Skeletal muscle tissue (tissue), 4 donors: ENCODE measurements around the gene NONO. TPM values are rescaled to one million over a fixed set of nuclear protein-coding genes. Genes with fewer than 3 reads are reported as not detected.
"Not testable (repeated sequence)": the region's sequence is repeated elsewhere in the genome, so short reads cannot be mapped to it uniquely, and the experiment has no call there.

Source experiments
- H3K27ac ChIP-seq: one replicate; pipeline ENCODE4 v1.7.0; 2013; ENCODE audit warnings: mild to moderate bottlenecking, low read depth, low read length, inconsistent platforms
- H3K27me3 ChIP-seq, 3 donors: one replicate each; pipeline ENCODE4 v1.7.0; 2013; ENCODE audit warnings: low read length in 3 of 3; ENCODE audit not compliant: control insufficient read depth in 3 of 3, insufficient read depth in 3 of 3
- H3K36me3 ChIP-seq, 3 donors: one replicate each; pipeline ENCODE4 v1.7.0; 2013; ENCODE audit warnings: low read length in 3 of 3; ENCODE audit not compliant: control insufficient read depth in 3 of 3, insufficient read depth in 3 of 3
- H3K4me1 ChIP-seq, 3 donors: one replicate each; pipeline ENCODE4 v1.7.0; 2013; ENCODE audit warnings: low read length in 3 of 3, mild to moderate bottlenecking in 3 of 3; ENCODE audit not compliant: control insufficient read depth in 3 of 3, insufficient read depth in 3 of 3
- H3K4me3 ChIP-seq, 3 donors: one replicate each; pipeline ENCODE4 v1.7.0; 2013; ENCODE audit warnings: low read length in 3 of 3
- H3K9ac ChIP-seq, 3 donors: one replicate each; pipeline ENCODE4 v1.7.0; 2013; ENCODE audit warnings: low read length in 3 of 3, mild to moderate bottlenecking in 3 of 3, moderate library complexity in 2 of 3, low read depth in 1 of 3
- H3K9me3 ChIP-seq, 3 donors: one replicate each; pipeline ENCODE4 v1.7.0; 2013; ENCODE audit warnings: low read length in 3 of 3; ENCODE audit not compliant: control insufficient read depth in 3 of 3
- total RNA-seq: library from RNA; depleted of rRNA; stranded (reverse); fragments of >200 nt; gene quantifications from one replicate; pipeline ENCODE4 v1.2.3, GENCODE V29; 2014
- donor health status: Osteomylitis.

The NONO gene
- total RNA-seq, 1 donor from 2014 or later: 297 TPM

- Histone ChIP-seq H3K4me3 (peak overlapping the region; percentile 56 to 74 (median 69)), H3K27ac (peak overlapping the region; percentile 87), H3K4me1 (peaks cover 12 to 18% (median 13%) of the 10 kb centered on the region in 3 donors), H3K36me3 (peaks cover 17 to 27% (median 19%) of the 10 kb centered on the region in 3 donors), H3K27me3 (no peaks in the 10 kb centered on the region), H3K9ac (peak overlapping the region; percentile 82 to 84 (median 83)), H3K9me3 (no peaks in the 10 kb centered on the region)
These were observed 19.2 kb downstream of the NONO start for GRCh38 chrX:71302461-71303213.

DNA sequence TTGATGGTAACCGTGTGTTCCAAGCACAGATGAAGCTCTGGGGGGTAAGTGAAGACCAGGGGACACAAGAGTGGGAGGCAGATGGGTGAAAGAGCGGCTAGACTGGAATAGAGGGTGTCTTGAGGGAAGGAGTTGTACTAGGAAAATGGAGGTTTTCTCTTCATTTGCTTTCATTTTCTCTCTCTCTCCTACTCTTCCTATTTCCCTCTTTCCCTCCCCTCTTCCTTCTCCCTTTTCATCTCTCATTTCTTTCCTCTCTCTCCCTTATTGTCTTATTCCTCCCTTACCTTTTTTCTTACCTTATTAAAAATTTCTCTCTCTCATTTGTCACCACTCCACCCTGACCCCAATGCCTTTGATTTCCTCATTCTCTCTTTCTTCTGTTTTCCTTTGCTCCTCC, 21.1 kb downstream of the NONO start:
- no peaks in the 10 kb centered on the region for H3K27me3 ChIP-seq
- peaks cover 6 to 11% (median 8%) of the 10 kb centered on the region in 3 donors for H3K4me1 ChIP-seq
- no peak overlapping the region for H3K27ac ChIP-seq
- no peaks in the 10 kb centered on the region for H3K9me3 ChIP-seq
- no peak overlapping the region for H3K9ac ChIP-seq
- H3K4me3 ChIP-seq: no peak overlapping the region
- H3K36me3 ChIP-seq: peaks cover 7 to 14% (median 10%) of the 10 kb centered on the region in 3 donors

DNA sequence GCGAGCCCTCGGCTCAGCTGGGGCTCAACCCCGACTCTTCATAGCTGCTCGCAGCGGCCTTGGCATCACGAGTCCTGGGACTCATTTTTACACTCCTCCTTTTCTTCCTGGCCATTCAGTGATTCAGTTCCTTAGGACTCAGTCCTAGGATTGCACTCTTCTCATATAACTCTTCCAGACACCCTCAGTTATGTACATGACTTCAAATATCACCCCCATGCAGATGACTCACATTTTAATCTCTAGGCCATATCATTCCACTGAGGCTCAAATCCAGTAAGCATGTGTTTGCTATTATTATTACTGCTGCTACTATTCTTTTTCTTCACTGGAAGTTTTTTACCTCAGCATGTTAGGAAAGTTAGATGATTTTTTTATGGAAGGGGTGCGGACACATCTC, 32.5 kb downstream of the NONO start:
- H3K4me3 ChIP-seq: no peak overlapping the region
- no peaks in the 10 kb centered on the region for H3K27me3 ChIP-seq
- H3K27ac ChIP-seq: no peak overlapping the region
- no peak overlapping the region for H3K9ac ChIP-seq
- H3K4me1 ChIP-seq: no peaks in the 10 kb centered on the region
- H3K9me3 ChIP-seq: no peaks in the 10 kb centered on the region
- H3K36me3 ChIP-seq: no peaks in the 10 kb centered on the region

DNA sequence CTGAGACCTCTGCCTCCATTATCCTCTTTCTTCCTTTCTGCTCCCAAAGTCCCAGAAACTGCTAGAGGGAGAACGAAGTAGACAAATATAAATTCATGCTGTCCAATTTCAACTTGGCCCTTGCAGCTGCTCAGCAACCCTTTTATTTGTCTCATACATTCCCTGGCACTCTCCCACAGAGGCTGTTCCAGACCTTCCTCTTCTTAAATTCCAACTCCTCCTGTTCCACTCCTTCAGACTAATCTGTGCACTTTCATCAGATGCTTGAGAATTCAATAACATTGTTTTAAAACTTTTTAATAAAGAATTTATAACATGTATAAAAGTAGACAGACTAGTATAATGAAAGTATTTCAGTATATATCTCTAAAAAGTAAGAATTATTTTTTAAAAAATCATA, 33.5 kb downstream of the NONO start:
- not testable (repeated sequence) for H3K36me3 ChIP-seq, H3K27ac ChIP-seq, H3K9me3 ChIP-seq, H3K4me1 ChIP-seq, H3K27me3 ChIP-seq, H3K4me3 ChIP-seq, H3K9ac ChIP-seq

DNA sequence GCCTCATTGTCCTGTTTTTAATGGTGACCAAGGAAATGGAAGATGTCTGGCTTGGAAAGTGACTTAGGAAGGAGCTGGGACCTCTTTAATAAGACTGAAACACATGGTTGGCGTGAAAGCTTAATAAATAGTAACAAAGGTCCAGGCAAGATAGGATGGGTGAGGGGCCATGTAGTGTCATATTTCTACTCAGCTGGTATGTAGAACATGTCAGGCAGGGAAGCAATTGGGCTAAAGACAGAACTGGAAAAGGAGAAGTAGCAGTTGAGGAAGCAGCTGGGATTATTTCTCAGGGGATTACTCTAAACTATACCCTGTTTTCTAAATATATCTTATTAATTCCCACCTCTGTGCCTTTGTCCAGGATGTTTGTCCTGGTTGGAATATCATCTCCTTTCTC, 36.7 kb downstream of the NONO start:
- Histone ChIP-seq H3K4me3 (no peak overlapping the region), H3K27me3 (no peaks in the 10 kb centered on the region), H3K27ac (no peak overlapping the region), H3K4me1 (no peaks in the 10 kb centered on the region), H3K9ac (no peak overlapping the region), H3K36me3 (no peaks in the 10 kb centered on the region), H3K9me3 (no peaks in the 10 kb centered on the region)

DNA sequence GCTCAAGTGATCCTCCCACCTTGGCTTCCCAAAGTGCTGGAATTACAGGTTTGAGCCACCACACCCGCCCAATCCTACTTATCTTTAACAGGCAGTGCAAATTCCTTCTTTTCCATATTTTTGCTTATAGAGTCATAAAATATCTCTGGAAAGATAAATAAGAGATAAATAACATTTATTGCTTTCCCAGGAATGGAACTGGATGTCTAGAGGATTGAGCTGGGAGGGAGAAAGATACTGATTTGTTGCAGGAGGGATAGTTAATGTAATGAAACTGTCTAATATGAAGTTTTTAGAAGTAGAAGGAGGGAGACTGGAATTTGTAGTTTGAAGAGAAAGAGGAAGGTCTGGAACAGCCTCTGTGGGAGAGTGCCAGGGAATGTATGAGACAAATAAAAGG, 38.3 kb downstream of the NONO start:
- Histone ChIP-seq H3K27me3 (no peaks in the 10 kb centered on the region), H3K4me3 (no peak overlapping the region), H3K36me3 (no peaks in the 10 kb centered on the region), H3K9ac (no peak overlapping the region), H3K4me1 (no peaks in the 10 kb centered on the region), H3K27ac (no peak overlapping the region), H3K9me3 (no peaks in the 10 kb centered on the region)

DNA sequence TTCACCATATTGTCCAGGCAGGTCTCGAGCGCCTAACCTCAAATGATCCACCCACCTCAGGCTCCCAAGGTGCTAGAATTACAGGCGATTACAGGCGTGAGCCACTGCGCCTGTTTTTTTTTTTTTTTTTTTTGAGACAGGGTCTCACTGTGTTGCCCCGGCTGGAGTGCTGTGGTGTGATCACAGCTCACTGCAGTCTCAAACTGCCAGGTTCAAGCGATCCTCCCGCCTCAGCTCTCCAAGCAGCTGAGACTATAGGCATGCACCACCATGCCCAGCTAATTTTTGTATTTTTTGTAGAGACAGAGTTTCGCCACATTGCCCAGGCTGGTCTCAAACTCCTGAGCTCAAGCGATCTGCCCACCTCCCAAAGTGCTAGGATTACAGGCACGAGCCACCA, 41.0 kb downstream of the NONO start:
- H3K27me3 ChIP-seq, H3K9ac ChIP-seq, H3K4me3 ChIP-seq, H3K9me3 ChIP-seq, H3K27ac ChIP-seq, H3K36me3 ChIP-seq, H3K4me1 ChIP-seq: not testable (repeated sequence)

GRCh38 chrX:71326394-71326793, 43.0 kb downstream of the NONO start:
- H3K4me3 ChIP-seq: no peak overlapping the region
- H3K36me3 ChIP-seq: no peaks in the 10 kb centered on the region
- no peaks in the 10 kb centered on the region for H3K4me1 ChIP-seq
- H3K27me3 ChIP-seq: no peaks in the 10 kb centered on the region
- no peaks in the 10 kb centered on the region for H3K9me3 ChIP-seq
- no peak overlapping the region for H3K9ac ChIP-seq
- no peak overlapping the region for H3K27ac ChIP-seq

GRCh38 chrX:71349151-71349665, 65.8 kb downstream of the NONO start:
- H3K9ac ChIP-seq, H3K27me3 ChIP-seq, H3K9me3 ChIP-seq, H3K36me3 ChIP-seq, H3K27ac ChIP-seq, H3K4me3 ChIP-seq, H3K4me1 ChIP-seq: not testable (repeated sequence)

DNA sequence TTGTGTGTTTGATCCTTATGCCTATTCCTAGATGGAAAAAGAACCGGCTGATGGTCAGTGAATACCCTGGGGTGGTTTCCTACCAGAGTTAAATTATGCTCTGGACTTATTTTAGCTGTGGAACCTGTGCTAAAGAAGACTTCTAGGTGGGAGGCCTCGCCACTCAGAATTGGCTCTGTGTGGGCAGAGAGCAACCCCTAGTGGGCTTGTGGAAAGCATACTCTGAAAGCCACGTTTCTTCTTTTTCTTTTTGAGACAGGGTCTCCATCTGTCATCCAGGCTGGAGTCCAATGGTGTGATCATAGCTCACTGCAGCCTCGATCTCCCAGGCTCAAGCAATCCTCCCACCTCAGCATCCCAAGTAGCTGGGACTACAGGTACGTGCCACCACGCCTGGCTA, 66.4 kb downstream of the NONO start:
- H3K27ac ChIP-seq, H3K36me3 ChIP-seq, H3K9ac ChIP-seq, H3K9me3 ChIP-seq, H3K4me3 ChIP-seq, H3K4me1 ChIP-seq, H3K27me3 ChIP-seq: not testable (repeated sequence)
